ENCODE results near the gene KLK1.

The KLK1 gene

GRCh38 chr19:50823389-50824042 lies at the start of gene KLK1:
Gene KLK1 (minus strand): TSS chr19:50823787. CDS start chr19:50823748, 39 bp downstream.
- no peak for DNase-seq

GRCh38 chr19:50873056-50873455 lies 49.5 kb upstream of the KLK1 start, which contains the start of gene KLK2:
Gene KLK2 (plus strand): TSS chr19:50873439. CDS start chr19:50873474, 35 bp downstream.
- no peak for DNase-seq

GRCh38 chr19:50870417-50871089 lies 47.0 kb upstream of the KLK1 start:
- DNase-seq = no peak

GRCh38 chr19:50869479-50869878 lies 45.9 kb upstream of the KLK1 start:
- no peak for DNase-seq

GRCh38 chr19:50861496-50862286 lies 38.1 kb upstream of the KLK1 start:
- DNase-seq = no peak

GRCh38 chr19:50861010-50861409 lies 37.4 kb upstream of the KLK1 start:
- DNase-seq = no peak

GRCh38 chr19:50859849-50860248 lies 36.3 kb upstream of the KLK1 start:
- no peak for DNase-seq

GRCh38 chr19:50858886-50859285 lies 35.3 kb upstream of the KLK1 start:
- DNase-seq = peak; percentile 49

- no peak for DNase-seq
Measured at GRCh38 chr19:50857366-50857765, 33.8 kb upstream of the KLK1 start.

GRCh38 chr19:50854636-50855410 lies 31.2 kb upstream of the KLK1 start, which contains the start of gene KLK3:
Gene KLK3 (plus strand): TSS chr19:50854915. CDS start chr19:50854956, 41 bp downstream.
- DNase-seq = no peak

- DNase-seq = no peak
Measured at GRCh38 chr19:50851620-50852019, 28.0 kb upstream of the KLK1 start.

- DNase-seq = no peak
Measured at GRCh38 chr19:50850738-50851137, 27.2 kb upstream of the KLK1 start.

- DNase-seq = no peak
Measured at GRCh38 chr19:50844296-50844935, 20.8 kb upstream of the KLK1 start.

GRCh38 chr19:50843701-50844221 lies 20.2 kb upstream of the KLK1 start:
- no peak for DNase-seq

GRCh38 chr19:50843205-50843604 lies 19.6 kb upstream of the KLK1 start:
- no peak for DNase-seq

GRCh38 chr19:50842130-50842529 lies 18.5 kb upstream of the KLK1 start:
- no peak for DNase-seq

GRCh38 chr19:50839712-50840655 lies 16.4 kb upstream of the KLK1 start:
- no peak for DNase-seq

GRCh38 chr19:50838239-50838638 lies 14.7 kb upstream of the KLK1 start:
- DNase-seq = no peak

- DNase-seq = no peak
Measured at GRCh38 chr19:50837300-50837699, 13.7 kb upstream of the KLK1 start.

GRCh38 chr19:50836543-50837195 lies 13.1 kb upstream of the KLK1 start:
- no peak for DNase-seq
